Left lung (tissue), 10 donors: ENCODE data around the gene HAGHL. TPM values are rescaled to one million over a fixed set of nuclear protein-coding genes. Genes with fewer than 3 reads are reported as not detected.
A peak's percentile ranks its signal among the peaks of the same experiment; 100 is the strongest.

ENCODE experiments used
- ATAC-seq: fragments of 200-7000 bp; cut with Tn5 transposase; one replicate; pipeline ENCODE4 v1.9.1; 2020; ENCODE audit warnings: moderate library complexity
- DNase-seq, 4 donors: peaks; one replicate each; pipeline ENCODE4 v3.0.0-alpha.2; 2013 to 2020
- H3K27ac ChIP-seq, 2 donors: fragments of 200-600 bp; sonication (generic) in 1 of 2; one replicate each; pipeline versions ENCODE4 v1.5.0 to v1.8.0; 2020 to 2021
- H3K27me3 ChIP-seq, 2 donors: fragments of 200-600 bp; sonication (generic) in 1 of 2; one replicate each; pipeline versions ENCODE4 v1.5.0 to v1.8.0; 2020 to 2021
- H3K36me3 ChIP-seq, 2 donors: fragments of 200-600 bp; sonication (generic) in 1 of 2; one replicate each; pipeline versions ENCODE4 v1.5.0 to v1.8.0; 2020 to 2021
- H3K4me1 ChIP-seq, 2 donors: fragments of 200-600 bp; one replicate each; pipeline ENCODE4 v1.8.0; 2021
- H3K4me3 ChIP-seq, 2 donors: fragments of 200-600 bp; sonication (generic) in 1 of 2; one replicate each; pipeline versions ENCODE4 v1.5.0 to v1.8.0; 2020 to 2021; ENCODE audit warnings: mild to moderate bottlenecking in 1 of 2
- H3K9me3 ChIP-seq, 2 donors: fragments of 200-600 bp; sonication (generic) in 1 of 2; one replicate each; pipeline versions ENCODE4 v1.5.0 to v1.8.0; 2020 to 2021
- intact Hi-C, 2 donors: fragments of 100-400 bp; cut with DNase I; formaldehyde crosslinking; loops; one replicate each; pipeline versions ENCODE4 v1.11.2 to v1.14.2; 2022
- polyA plus RNA-seq, 6 donors: library from polyadenylated mRNA; unstranded; fragments of 120-200 nt; gene quantifications; one replicate each; pipeline ENCODE4 v1.2.1, GENCODE V29; 2013; ENCODE audit not compliant: insufficient read length in 6 of 6
- total RNA-seq, 2 donors: library from RNA; stranded (reverse); fragmentation: NEBNext Ultra II Directional; extraction: Animal tissue kit (Norgen Biotek cat#: 25700); gene quantifications; one replicate each; pipeline ENCODE4 v1.2.1, GENCODE V29; 2021
- TF ChIP-seq, protein P1 (sequence below), 2 donors: fragments of 200-600 bp; sonication (generic) in 1 of 2; IDR thresholded peaks; one replicate each; pipeline versions ENCODE4 v1.5.0 to v1.8.0; 2021; ENCODE audit warnings: antibody characterized with exemption in 2 of 2
- donor health status: DM: no; HTN: yes; CAD: no.
- donor health status: DM: no; HTN: no; CAD: no.

The HAGHL gene
- total and polyA plus RNA-seq, 8 donors, result 2.4 to 9.9 (median 4.4) TPM

DNA sequence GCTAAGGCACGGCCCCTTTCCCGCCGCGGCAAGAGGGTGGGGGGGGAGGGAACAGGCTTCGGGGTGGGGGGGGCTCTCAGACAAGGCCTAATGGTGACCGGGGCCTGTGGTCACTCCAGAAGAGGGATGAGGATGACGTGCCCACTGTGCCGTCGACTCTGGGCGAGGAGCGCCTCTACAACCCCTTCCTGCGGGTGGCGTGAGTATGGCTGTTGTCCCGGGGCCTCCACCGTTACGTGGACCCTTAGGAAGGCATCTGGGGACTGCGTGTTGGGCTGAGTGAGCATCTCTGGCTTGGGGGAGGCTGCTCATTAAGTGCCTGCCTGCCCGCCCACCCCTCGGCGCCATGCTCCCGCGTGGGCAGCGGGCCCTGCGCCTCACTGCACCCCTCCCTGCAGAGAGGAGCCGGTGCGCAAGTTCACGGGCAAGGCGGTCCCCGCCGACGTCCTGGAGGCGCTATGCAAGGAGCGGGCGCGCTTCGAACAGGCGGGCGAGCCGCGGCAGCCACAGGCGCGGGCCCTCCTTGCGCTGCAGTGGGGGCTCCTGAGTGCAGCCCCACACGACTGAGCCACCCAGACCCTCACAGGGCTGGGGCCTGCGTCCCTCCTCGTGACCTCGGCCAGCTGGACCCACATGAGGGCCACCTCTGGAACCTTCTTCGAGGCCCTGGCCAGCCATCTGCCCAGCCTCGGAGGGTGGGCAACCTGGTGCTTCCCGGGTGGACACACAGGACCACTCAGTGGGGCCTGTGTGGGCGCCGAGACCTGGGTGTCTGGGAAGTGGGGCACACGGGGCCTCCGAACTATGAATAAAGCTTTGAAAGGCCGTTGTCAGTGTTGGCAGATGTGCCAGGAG, 2.2 kb downstream of the HAGHL start:
- Histone ChIP-seq H3K27me3 (peaks cover 0 to 45% of the 10 kb centered on the region in 2 donors), H3K36me3 (peaks cover 0 to 44% of the 10 kb centered on the region in 2 donors), H3K27ac (no peak overlapping the region), H3K9me3 (no peaks in the 10 kb centered on the region), H3K4me3 (no peak overlapping the region), H3K4me1 (peaks cover 12 to 29% of the 10 kb centered on the region in 2 donors)
- ATAC-seq (no peak), DNase-seq (no peak)
- TF ChIP-seq, protein P1, sequence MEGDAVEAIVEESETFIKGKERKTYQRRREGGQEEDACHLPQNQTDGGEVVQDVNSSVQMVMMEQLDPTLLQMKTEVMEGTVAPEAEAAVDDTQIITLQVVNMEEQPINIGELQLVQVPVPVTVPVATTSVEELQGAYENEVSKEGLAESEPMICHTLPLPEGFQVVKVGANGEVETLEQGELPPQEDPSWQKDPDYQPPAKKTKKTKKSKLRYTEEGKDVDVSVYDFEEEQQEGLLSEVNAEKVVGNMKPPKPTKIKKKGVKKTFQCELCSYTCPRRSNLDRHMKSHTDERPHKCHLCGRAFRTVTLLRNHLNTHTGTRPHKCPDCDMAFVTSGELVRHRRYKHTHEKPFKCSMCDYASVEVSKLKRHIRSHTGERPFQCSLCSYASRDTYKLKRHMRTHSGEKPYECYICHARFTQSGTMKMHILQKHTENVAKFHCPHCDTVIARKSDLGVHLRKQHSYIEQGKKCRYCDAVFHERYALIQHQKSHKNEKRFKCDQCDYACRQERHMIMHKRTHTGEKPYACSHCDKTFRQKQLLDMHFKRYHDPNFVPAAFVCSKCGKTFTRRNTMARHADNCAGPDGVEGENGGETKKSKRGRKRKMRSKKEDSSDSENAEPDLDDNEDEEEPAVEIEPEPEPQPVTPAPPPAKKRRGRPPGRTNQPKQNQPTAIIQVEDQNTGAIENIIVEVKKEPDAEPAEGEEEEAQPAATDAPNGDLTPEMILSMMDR (IDR thresholded peaks at IDR 0.05), result no peak
- intact Hi-C loops, result no loop called here

DNA sequence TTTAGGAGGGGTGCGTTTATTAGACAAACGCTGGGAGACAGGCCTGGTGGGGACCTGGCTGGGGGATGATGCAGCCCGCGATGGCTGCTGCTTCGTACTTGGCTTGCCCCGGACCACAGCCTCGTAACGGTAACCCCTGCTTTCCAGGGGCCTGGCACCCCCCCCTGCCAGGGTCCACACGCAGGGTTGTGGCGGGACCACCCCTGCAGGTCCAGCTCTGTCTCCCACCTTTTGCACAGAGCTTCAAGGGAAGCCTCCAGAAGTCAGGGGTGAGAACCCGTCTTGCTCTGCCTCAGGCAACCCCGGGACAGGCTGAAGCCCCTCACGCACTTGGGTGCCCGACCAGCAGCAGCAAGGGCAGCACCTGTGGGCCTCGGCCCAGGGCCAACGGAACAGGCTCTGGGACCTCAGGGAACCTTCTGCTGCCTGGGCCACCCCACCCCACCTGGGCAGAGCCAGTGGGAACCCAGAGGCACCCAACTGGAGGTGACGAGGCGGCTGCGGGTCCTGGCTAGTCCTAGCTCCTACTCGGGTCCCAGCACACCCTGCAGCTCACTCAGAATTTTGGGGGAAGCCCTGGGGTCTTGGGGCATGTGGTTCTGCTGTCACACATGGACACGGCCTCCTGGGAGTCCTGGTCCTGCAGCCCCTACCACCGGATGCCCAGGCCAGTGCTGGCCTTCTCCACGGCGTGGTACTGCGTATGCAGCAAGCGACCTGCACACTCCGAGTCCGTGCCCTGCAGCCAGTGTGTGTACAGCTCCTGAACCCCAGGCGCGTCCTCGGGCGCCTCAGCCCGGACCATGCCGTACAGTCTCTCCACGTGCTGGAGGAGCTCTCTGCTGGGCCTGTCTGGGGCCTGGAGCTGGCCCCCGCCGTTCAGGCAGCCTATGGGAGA, 3.1 kb downstream of the HAGHL start:
- intact Hi-C loops, result no loop called here
- H3K36me3 ChIP-seq, result peaks cover 0 to 53% of the 10 kb centered on the region in 2 donors
- H3K4me1 ChIP-seq, result peaks cover 12 to 29% of the 10 kb centered on the region in 2 donors
- H3K27me3 ChIP-seq, result peaks cover 0 to 45% of the 10 kb centered on the region in 2 donors
- H3K9me3 ChIP-seq, result no peaks in the 10 kb centered on the region
- DNase-seq (peak in 1 of 4 donors; percentile 78), ATAC-seq (no peak)
- no peak overlapping the region for H3K4me3 ChIP-seq
- TF ChIP-seq, protein P1 (IDR thresholded peaks at IDR 0.05), result no peak
- no peak overlapping the region for H3K27ac ChIP-seq

DNA sequence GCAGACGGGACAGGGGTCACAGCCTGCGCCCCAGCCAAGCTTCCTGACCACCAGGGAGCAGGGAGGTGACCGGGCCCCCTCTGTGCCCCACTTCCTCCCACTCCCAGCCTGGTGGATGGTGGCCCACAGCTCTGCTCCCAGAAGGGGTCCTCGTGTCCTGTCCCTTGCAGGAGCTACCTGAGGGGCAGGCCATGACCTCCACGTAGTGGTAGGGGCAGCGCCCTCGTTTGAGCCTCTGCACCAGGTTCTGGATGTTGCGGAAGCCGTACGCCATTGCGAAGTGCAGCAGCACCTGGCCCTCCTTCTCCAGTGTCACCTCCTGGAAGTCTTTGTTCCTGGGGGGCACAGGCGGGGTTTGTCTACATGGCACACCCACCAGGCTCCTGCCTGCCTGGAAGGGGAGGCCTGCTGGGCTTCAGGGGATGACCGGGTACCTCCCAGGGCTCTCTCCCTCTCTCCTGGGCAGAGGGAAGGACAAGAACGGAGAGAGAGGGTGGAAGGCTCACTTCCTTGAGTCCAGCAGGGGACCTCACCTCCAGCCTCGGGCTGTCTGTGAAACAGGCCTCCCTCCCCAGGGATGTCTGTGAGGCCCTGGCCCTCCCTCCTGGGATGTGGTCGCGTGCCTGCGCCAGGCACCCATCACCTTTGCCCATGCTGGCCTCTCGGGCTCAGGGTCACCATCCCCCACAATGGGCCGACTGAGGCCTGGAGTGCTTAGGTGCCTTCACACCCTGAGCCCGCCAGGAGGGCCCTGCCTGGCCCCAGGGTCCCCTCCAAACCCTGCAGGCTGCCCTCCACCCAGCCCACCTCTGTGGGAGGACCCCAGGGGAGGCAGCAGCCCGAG, 4.0 kb downstream of the HAGHL start:
- no peaks in the 10 kb centered on the region for H3K9me3 ChIP-seq
- H3K27me3 ChIP-seq, result peaks cover 0 to 36% of the 10 kb centered on the region in 2 donors
- TF ChIP-seq, protein P1 (IDR thresholded peaks at IDR 0.05), result no peak
- ATAC-seq (no peak), DNase-seq (peak in 1 of 4 donors; percentile 58)
- intact Hi-C loops, result no loop called here
- H3K27ac ChIP-seq, result no peak overlapping the region
- no peak overlapping the region for H3K4me3 ChIP-seq
- peaks cover 0 to 62% of the 10 kb centered on the region in 2 donors for H3K36me3 ChIP-seq
- H3K4me1 ChIP-seq, result peaks cover 12 to 29% of the 10 kb centered on the region in 2 donors

DNA sequence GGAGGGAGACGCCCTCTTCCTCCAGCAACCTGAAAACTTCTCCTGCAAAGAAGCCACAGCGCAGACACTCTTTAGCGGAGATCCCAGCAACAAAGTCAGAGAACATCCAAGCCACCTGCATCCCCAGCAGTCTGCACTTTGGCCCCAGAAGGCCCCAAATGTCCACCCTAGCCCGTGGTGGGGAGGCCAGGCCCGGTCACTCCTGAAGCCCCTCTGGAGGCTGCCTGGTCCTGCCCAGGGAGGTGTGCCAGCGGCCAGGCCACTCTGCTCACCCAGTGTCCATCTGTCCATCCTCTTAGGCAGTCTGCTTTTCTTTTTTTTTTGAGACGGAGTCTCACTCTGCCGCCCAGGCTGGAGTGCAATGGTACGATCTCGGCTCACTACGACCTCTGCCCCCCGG, 5.4 kb downstream of the HAGHL start:
- DNase-seq (peak in 1 of 4 donors; percentile 59), ATAC-seq (no peak)
- H3K4me1 ChIP-seq, result peaks cover 7 to 16% of the 10 kb centered on the region in 2 donors
- no peak overlapping the region for H3K4me3 ChIP-seq
- peaks cover 0 to 22% of the 10 kb centered on the region in 2 donors for H3K27me3 ChIP-seq
- no peaks in the 10 kb centered on the region for H3K9me3 ChIP-seq
- H3K36me3 ChIP-seq, result peaks cover 0 to 76% of the 10 kb centered on the region in 2 donors
- H3K27ac ChIP-seq, result no peak overlapping the region
- intact Hi-C loops, result no loop called here
- TF ChIP-seq, protein P1 (IDR thresholded peaks at IDR 0.05), result no peak
